ENCODE results near the gene CPEB4. TPM values are rescaled to one million over a fixed set of nuclear protein-coding genes. Genes with fewer than 3 reads are reported as not detected.

Gene CPEB4
- total RNA-seq, 1 experiment from 2014 or later, result 11.1 TPM

- intact Hi-C loops (cut with micrococcal nuclease), result loop anchor here (2.0 to 10.0 kb wide), 3 partner anchors 207 to 680 kb away; no protein-coding TSS in a partner anchor
- TF ChIP-seq REST (IDR thresholded peaks at IDR 0.05; ENCODE audit: low read depth) (no peak), JUND (IDR thresholded peaks at IDR 0.05) (no peak), SIN3A (IDR thresholded peaks at IDR 0.05; ENCODE audit: low read depth) (no peak), TCF7L2 (IDR thresholded peaks at IDR 0.05; ENCODE audit: borderline replicate concordance, extremely low read depth, insufficient read depth, insufficient read length) (no peak), CEBPB (IDR thresholded peaks at IDR 0.05; ENCODE audit: low read depth) (no peak)
- CTCF ChIA-PET, result interaction anchor here (1.7 to 4.8 kb wide), 3 partner anchors 9 to 354 kb away, joined by 5 to 73 read pairs (median 7); partner anchors contain the start of gene BOD1
- Histone ChIP-seq H4K20me1 (ENCODE audit: insufficient read depth) (no peaks in the 10 kb centered on the region), H3K4me1 (ENCODE audit: control insufficient read depth in 1 of 2, insufficient read depth in 2 of 2, low read length in 2 of 2) (peaks cover 0 to 9% of the 10 kb centered on the region in 2 experiments; a peak in 2 of 4 replicates), H2AFZ (ENCODE audit: low read depth, low read length, poor library complexity, severe bottlenecking) (no peak overlapping the region), H3K79me2 (ENCODE audit: insufficient read depth, low read length) (no peaks in the 10 kb centered on the region), H3K4me3 (replicated peaks in 1 of 2; ENCODE audit: low read depth in 1 of 2, low read length in 2 of 2) (no peak overlapping the region), H3K9ac (ENCODE audit: low read length) (no peak overlapping the region), H3K9me3 (ENCODE audit: control insufficient read depth in 1 of 2, insufficient read depth in 1 of 2, low read depth in 1 of 2, low read length in 2 of 2) (no peaks in the 10 kb centered on the region), H3K27ac (ENCODE audit: low read depth, low read length) (no peak overlapping the region), H3K27me3 (ENCODE audit: insufficient read depth, low read length) (no peaks in the 10 kb centered on the region), H3K36me3 (ENCODE audit: control insufficient read depth in 1 of 2, insufficient read depth in 2 of 2, low read length in 2 of 2) (no peaks in the 10 kb centered on the region), H3K4me2 (ENCODE audit: low read length) (no peak overlapping the region), H3K9me2 (ENCODE audit: insufficient read depth) (no peaks in the 10 kb centered on the region)
- no TSS peak for BruUV-seq (replicated peaks)
- POLR2A ChIA-PET, result interaction anchor here (0.7 kb wide), 1 partner anchor 207 kb away, joined by 3 read pairs; no protein-coding TSS in a partner anchor
- RAD21 ChIA-PET (ENCODE audit: low non-redundant PET in 1 of 2, low total read pairs in 2 of 2, uncharacterized antibody in 2 of 2, unreplicated experiment in 2 of 2), result no interaction called here
- ATAC-seq (no peak), DNase-seq (ENCODE audit: low read depth, low spot score) (no peak)
These were observed 83.7 kb downstream of the CPEB4 start for GRCh38 chr5:173971681-173972345.
